ENCODE results near the gene METTL15.

DNA sequence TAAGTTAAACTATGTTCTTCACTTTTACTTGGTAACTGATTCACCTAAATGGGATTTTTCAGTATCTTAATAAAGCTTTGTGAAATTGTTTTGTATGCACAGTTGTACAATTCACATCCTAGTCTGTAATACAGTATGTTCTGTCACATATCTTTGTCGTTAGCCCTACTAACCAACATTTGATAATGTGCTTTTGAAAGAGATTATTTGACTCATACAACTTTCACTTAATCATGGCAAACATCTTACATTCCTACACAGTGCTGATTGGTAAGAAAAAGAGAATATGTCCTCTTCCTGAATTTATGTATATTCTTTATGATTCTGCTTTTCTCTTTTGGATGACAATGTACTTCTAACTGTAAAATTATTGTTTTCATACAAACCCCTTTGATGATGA lies 234.5 kb downstream of the METTL15 start:
- TF ChIP-seq EZH2phosphoT487 (IDR thresholded peaks at IDR 0.05; ENCODE audit: low read depth, severe bottlenecking, unreplicated experiment): no peak
- TF ChIP-seq, protein P1, sequence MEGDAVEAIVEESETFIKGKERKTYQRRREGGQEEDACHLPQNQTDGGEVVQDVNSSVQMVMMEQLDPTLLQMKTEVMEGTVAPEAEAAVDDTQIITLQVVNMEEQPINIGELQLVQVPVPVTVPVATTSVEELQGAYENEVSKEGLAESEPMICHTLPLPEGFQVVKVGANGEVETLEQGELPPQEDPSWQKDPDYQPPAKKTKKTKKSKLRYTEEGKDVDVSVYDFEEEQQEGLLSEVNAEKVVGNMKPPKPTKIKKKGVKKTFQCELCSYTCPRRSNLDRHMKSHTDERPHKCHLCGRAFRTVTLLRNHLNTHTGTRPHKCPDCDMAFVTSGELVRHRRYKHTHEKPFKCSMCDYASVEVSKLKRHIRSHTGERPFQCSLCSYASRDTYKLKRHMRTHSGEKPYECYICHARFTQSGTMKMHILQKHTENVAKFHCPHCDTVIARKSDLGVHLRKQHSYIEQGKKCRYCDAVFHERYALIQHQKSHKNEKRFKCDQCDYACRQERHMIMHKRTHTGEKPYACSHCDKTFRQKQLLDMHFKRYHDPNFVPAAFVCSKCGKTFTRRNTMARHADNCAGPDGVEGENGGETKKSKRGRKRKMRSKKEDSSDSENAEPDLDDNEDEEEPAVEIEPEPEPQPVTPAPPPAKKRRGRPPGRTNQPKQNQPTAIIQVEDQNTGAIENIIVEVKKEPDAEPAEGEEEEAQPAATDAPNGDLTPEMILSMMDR (IDR thresholded peaks at IDR 0.05; ENCODE audit: poor library complexity): no peak
- TF ChIP-seq EZH2 (IDR thresholded peaks at IDR 0.05; ENCODE audit: borderline replicate concordance): no peak

All from hepatocyte (in vitro differentiated cells).